HG02642 (cell line): Measurements from ENCODE around the gene LAMTOR4.

ENCODE experiments used
- ATAC-seq: cut with Tn5 transposase; IDR thresholded peaks from one replicate; pipeline ENCODE4 v1.9.1; 2021; ENCODE audit warnings: mild to moderate bottlenecking; ENCODE audit not compliant: unreplicated experiment, poor library complexity

LAMTOR4 gene

GRCh38 chr7:100148559-100149328, at the start of gene LAMTOR4:
LAMTOR4 (plus strand) TSS chr7:100148918; CDS start chr7:100148973, 55 bp downstream.
- ATAC-seq, result peak; percentile 98

GRCh38 chr7:100099452-100099851, 49.3 kb upstream of the LAMTOR4 start:
- no peak for ATAC-seq

- ATAC-seq, result peak; percentile 73
Measured at GRCh38 chr7:100100420-100101015, 48.2 kb upstream of the LAMTOR4 start.

GRCh38 chr7:100101016-100101862, 47.5 kb upstream of the LAMTOR4 start, which contains the start of the genes AP4M1 and MCM7:
AP4M1 (plus strand) TSS chr7:100101643; CDS start chr7:100101715, 72 bp downstream.
MCM7 (minus strand) TSS chr7:100101397; CDS start chr7:100101294, 103 bp downstream.
- peak; percentile 85 for ATAC-seq

- ATAC-seq, result no peak
Measured at GRCh38 chr7:100102950-100103840, 45.5 kb upstream of the LAMTOR4 start.

DNA sequence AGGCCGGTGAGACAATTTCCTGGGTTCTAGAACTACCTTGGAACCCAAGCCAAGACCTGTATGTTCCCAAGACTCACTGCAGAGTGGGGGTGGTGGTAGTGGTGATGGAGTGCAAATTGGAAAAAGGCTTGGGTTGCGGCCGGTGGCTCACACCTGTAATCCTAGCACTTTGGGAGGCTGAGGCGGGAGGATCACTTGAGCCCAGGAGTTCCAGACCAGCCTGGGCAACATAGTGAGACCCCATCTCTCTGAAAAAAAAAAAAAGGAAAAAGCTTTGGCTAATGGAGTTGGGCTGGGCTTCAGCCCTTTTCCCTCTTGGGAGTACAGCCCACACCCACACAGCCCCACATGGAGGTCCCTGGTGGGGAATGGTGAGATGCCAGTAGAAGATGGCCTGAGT, 43.2 kb upstream of the LAMTOR4 start:
- ATAC-seq, result no peak

GRCh38 chr7:100106633-100107032, 42.1 kb upstream of the LAMTOR4 start:
- no peak for ATAC-seq

DNA sequence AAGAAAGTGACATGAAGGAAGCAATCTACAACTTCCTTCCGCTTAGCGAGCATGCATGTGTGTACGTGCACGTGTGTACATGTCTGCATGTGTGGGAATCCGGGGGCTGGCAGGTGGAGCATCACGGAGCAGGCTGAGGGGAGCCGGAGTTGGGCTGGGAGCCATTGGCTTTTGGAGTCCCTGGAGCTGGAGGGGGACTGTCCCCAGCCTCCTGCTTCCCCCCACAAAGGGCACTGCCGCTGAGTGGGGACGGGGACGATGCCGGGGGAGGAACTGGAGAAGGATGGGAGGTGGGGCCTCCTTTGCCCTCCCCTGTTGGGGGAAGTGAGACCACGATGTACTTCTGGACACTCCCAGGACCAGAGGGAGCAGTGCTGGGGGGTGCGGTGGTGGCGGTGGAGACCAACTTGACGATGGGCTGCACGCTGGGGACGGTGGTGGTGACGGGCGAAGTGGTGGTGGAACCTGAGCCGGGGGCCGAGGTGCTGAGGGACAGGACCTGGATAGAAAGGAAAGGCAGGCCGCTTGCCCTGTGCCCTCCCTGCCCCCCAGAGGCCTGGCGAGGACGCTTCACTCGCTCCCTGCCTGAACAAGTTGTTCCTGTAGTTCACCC, 41.5 kb upstream of the LAMTOR4 start:
- no peak for ATAC-seq

DNA sequence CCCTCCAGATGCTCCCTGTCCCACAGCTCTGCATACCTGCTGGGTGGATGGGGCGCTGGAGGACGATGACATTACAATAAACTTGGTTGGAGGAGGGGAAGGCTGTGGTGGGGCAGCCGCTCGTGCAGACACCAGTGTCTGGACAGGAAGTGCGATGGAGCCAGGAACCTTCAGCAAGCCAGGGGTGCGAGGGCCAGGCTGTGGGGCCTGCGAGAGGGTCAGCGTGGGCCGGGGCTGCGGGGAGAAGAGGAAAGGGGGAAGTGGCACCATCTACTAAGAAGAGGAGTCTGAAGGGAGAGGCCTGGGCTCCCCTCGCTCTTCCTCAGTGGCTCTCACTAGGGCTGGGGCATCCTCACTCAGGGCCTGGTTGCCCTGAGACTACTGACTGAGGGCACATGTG, 40.8 kb upstream of the LAMTOR4 start:
- no peak for ATAC-seq

GRCh38 chr7:100109521-100110163, 39.1 kb upstream of the LAMTOR4 start:
- no peak for ATAC-seq

- no peak for ATAC-seq
Measured at GRCh38 chr7:100111156-100111555, 37.6 kb upstream of the LAMTOR4 start.

- ATAC-seq, result no peak
Measured at GRCh38 chr7:100111914-100112313, 36.8 kb upstream of the LAMTOR4 start.

DNA sequence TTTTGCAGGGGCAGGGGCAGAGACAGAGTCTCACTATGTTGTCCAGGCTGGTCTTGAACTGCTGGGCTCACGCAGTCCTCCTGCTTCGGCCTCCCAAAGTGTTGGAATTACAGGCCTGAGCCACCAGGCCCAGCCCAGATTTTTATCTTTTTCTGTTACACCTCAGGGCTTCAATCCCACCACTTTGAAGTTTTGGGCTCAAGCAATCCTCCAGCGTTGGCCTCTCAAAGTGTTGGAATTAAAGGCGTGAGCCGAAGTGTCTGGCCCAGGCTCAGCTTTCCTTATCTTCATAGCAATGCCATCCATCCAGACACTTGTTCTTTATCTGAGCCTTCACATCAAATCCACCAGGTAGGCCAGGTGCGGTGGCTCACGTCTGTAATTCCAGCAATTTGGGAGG, 33.7 kb upstream of the LAMTOR4 start:
- no peak for ATAC-seq

DNA sequence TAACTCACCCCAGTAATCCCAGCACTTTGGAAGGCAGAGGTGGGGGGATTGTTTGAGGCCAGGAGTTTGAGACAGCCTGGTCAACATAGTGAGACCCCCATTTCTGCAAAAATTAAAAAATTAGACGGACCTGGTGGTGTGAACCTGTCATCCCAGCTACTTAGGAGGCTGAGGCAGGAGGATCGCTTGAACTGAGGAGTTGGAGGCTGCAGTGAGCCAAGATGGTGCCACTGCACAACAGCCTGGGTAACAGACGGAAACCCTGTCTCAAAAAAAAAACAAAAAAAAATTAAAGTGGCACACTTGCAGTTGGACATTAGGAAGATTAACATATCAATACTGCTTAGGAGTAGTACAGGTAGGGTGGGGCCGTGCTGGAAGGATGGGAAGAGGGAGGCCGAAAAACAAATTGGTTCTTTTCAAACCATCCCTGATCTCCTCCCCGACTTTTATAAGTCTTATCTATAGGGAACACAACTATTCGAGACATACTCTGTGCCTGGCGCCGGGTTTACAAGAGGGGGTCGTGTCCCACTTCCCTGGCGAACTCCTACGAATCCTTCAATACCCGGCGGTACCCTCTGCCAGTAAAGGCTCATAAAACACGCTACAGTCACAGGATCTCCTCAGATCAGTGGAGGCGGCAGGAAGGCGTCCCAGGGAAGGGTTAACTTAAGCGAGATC, 30.2 kb upstream of the LAMTOR4 start:
- no peak for ATAC-seq

GRCh38 chr7:100119072-100119969, 29.4 kb upstream of the LAMTOR4 start, which contains the start of the genes CNPY4 and TAF6:
CNPY4 (plus strand) TSS chr7:100119634; CDS start chr7:100119745, 111 bp downstream.
TAF6 (minus strand) TSS chr7:100119358; CDS start chr7:100114209, 5,149 bp downstream.
- peak; percentile 82 for ATAC-seq

DNA sequence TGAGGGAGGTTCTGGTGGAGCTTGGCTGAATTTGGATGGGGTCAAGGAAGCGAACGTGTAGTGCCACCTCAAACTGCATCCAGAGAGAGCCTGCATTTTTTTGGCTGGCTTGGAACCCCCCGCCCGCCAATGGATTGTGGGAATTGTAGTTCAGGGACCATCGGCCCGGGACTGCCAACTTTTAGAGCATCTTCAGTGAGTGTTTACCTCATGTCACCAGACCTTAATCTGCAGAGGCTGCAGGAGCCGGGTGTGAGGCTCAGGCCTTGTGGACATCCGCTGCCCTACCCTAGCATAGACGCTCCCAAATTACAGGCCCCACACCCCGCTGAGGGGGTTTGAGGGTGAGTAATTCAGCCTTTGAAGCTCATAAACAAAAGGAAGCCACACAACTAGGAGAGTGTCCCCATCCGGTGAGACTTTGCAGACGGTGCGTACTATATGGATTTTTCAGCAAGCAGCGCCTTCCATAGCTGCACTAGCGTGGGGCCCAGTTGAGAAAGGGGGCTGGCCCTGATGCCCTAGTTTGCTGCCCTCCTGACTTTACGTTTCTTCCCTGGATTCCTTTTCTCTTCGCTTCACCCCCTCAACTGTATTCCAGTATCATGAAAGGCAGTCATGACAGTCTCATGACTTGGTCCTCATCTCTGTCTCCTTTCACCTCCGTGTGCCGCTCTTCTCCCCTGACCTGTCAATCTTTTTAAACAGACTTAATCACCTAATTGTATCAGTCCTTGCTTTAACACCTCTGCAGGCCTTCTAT, 28.6 kb upstream of the LAMTOR4 start:
- peak; percentile 31 for ATAC-seq

- ATAC-seq, result no peak
Measured at GRCh38 chr7:100120733-100121036, 28.0 kb upstream of the LAMTOR4 start.
